ENCODE results near the gene LCN2. TPM values are rescaled to one million over a fixed set of nuclear protein-coding genes. Genes with fewer than 3 reads are reported as not detected.
"Not testable (repeated sequence)": the region's sequence is repeated elsewhere in the genome, so short reads cannot be mapped to it uniquely, and the experiment has no call there.

Gene LCN2
- polyA plus RNA-seq, 3 donors: 0.29 to 0.86 (median 0.79) TPM

DNA sequence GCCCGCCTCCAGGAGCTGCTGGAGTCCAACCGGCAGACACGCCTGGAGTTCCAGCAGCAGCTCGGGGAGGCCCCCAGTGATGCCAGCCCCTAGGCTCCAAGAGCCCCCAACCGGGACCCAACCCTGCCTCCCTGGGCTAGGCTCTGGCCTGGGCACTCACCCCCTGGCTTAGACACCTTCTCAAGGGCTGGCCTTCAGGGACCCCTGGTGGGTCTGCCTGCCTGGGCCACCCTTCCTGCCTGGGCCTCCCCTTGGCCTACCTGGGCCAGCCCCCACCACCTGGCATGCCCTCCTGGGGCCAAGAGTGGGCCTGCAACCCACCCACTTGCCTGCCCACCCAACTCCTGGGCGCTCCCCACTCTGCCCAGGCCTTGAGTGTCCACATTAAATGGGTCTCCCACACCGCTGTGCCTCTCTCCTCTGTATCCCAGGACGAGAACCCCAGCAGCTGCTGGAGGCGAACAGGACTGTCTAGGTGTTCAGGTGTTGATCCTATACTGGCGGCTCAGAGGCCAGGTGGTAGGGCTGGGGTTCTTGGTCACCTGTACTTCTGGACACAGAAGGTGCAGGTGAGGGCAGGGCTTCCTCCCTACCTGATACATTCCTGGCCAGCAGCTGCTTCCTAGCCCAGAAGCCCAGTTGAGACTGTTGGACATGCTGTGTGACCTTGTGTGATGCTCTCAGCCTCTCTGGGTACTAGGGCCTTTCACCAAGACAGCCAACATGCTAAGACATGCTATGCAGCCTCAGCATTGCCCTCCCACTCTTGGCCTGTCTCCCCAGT, 14.5 kb downstream of the LCN2 start:
- no peak for DNase-seq (ENCODE audit: low read depth in 3 of 3, low spot score in 2 of 3)

DNA sequence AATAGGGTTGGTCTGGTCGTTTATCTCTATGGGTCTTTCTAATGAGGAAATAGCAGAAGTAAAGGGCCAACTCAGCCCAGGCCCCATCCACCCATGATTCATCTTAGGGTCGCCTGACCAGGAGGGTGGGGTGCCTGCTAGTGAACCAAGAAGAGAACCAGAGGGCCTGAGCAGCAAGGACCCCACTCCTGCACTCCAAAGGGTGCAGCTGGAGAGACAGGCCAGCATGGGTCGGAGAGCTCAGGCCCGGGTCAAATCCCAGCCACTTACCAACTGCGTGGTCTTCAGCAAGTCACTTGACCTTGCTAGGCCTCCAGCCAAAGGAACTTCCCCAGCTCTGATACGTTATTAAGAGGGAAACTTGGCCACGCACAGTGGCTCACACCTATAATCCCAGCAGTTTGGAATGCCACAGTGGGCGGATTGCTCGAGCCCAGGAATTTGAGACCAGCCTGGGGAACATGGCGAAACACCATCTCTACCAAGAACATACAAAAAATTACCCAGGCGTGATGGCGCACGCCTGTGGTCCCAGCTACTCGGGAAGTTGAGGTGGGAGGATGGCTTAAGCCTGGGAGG, 15.1 kb downstream of the LCN2 start:
- no peak for DNase-seq (ENCODE audit: low read depth in 3 of 3, low spot score in 2 of 3)

DNA sequence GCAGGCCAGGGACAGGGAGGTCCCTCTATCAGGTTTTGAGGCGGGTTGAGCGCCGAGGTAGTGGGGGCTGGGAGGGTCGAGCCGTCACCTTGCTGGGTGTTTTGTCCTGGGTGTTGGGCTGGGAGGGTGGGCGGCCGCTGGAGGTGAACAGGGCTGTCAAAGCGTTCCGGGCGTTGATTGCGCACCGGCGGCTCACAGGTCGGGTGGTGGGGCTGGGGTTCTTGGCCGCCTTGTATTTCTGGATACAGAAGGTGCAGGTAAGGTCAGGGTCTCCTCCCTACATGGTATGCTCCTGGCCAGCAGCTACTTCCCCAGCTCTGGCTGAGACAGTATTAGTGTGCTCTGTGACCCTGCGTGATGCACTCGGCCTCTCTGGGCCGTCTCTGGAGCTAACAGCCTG, 16.9 kb downstream of the LCN2 start:
- DNase-seq (ENCODE audit: low read depth in 3 of 3, low spot score in 2 of 3): no peak

DNA sequence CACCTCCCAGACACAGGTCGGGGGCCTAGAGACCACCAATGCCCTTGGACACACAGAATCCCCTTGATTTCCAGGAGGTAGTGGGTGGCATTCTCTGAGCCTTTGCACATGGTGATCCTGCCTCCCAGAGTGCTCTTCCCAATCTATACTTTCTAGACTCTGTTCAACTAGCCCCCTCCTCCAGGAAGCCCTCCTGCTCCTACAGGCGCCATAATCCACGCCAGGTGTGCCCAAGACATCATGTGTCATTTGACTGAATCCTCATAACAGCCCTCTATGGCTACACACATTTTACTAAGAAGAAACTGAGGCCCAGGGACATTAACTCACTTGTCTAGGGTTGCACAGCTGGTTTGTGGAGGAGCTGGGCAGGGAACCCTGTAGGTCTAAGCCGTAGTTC, 18.0 kb downstream of the LCN2 start:
- no peak for DNase-seq (ENCODE audit: low read depth in 3 of 3, low spot score in 2 of 3)

DNA sequence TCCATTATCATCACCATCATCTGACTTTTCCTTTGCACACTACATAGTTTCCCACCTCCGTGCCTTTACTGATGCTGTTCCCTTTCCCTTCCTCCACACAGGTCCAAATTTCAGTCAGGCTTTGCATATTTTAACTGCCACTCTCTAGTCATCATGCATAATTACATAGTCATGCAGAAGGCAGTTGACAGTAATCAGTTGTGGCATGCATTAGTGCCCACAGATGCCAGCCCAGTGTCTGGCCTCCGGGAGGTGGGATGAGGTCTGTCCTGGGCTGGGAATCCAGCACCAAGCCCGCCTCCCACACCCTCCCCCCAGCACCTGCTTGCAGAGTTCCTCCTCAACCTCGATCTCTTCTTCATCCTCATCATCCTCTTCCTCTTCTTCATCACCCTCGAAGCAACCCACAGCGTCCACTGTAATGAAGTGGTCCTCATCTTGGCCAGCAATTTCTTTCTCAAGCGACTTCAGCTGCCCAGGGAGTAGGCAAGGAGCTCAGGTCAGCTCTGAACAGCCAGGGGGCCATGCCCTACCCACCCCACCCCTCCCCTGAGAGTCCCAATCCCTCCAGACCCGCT, 19.6 kb downstream of the LCN2 start:
- no peak for DNase-seq (ENCODE audit: low read depth in 3 of 3, low spot score in 2 of 3)

DNA sequence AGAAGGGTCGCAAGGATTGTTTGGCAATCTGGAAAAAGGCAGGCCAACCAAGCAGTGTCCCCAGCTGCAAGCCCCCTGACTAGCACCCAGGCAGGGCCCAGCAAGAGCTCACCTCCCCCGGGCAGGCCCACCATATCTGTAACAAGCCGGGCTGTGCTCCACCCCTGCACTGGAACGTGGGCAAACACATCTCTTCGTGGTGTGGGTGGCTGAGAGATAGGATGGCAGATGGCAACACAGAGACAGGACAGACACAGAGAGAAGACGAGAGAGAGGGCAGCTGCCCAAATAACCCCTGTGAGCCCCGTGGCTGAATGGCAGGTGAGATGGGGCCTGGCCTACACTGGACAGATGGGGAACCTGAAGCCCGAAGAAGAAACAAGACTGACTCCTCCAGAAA, 20.2 kb downstream of the LCN2 start:
- no peak for DNase-seq (ENCODE audit: low read depth in 3 of 3, low spot score in 2 of 3)

DNA sequence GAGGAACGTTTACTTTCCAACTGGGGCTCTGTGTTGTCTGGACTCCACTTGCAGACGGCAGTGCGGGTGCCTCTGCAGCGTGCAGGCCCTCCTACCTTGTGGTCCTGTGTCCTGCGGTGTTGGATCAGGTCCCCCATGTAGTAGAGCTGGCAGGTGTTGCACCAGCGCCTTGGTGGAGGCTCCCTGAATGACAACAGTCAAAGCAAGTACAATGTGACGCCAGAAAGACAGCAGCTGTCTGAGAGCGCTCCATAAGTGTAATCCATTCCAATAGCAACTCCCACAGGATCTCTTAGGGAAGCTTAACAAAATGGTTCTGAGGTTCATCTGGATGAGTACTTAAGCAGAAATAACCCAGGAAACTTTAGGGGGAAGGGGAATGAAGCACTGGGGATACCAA, 20.7 kb downstream of the LCN2 start:
- DNase-seq (ENCODE audit: low read depth in 3 of 3, low spot score in 2 of 3): no peak

DNA sequence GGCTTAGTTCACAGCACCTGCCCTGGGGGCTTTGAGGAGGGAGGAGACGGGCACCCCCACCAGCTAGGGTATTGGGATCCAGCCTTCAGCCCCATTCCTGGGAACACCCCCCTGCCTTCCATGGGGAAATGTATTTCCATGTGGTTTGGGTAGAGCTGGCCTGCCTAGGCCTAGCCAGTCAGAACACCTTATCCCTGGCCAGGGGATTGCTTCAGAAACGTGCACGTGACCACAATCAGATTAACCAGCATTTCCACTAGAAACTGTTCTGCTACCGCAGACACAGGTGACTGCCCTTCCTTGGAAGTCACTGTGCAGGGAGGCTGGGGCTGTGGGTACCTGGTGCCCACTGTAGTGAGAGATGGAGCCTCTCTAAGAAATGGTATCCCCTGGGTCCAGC, 24.8 kb downstream of the LCN2 start:
- DNase-seq (ENCODE audit: low read depth in 3 of 3, low spot score in 2 of 3): no peak

DNA sequence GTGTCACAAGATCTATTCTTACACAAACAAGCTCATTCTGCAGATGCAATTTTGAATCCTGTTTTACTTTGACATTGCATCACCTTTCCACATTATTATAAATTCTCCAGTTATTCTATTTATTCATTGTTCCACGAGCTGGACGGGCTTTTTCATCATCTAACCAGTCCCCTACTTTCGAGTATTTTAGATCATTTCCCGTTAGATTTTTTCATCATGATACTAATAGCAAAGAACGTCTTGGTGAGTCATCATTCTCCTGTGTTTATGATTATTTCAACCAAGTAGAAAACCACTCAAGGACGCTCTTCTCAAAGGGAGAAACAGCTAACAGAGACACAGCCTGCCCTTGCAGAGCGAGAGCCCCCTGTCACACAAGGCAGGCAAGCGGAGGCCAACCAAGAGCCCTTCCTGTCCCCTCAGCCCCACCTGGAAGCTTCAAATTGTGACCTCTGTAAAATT, 25.9 kb downstream of the LCN2 start:
- DNase-seq (ENCODE audit: low read depth in 3 of 3, low spot score in 2 of 3): no peak

DNA sequence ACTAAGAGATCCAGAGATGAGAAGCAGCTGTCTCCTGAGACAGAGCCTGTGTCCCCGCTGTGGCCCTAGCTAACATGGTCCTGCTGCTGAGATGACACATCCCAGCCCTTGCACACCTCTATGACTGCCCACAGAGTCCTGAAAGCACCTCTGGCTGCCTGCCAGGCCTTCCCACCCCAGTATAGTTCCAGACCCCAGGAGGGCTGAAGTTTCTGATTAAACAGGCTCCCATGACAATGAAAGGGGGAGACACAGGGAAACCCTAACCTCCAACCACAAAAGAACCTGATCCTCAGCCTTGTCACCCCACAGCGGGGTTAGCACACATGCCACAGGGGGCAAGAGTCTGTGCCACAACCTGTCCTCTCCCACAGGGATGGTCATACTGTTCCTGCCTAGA, 26.5 kb downstream of the LCN2 start:
- no peak for DNase-seq (ENCODE audit: low read depth in 3 of 3, low spot score in 2 of 3)

DNA sequence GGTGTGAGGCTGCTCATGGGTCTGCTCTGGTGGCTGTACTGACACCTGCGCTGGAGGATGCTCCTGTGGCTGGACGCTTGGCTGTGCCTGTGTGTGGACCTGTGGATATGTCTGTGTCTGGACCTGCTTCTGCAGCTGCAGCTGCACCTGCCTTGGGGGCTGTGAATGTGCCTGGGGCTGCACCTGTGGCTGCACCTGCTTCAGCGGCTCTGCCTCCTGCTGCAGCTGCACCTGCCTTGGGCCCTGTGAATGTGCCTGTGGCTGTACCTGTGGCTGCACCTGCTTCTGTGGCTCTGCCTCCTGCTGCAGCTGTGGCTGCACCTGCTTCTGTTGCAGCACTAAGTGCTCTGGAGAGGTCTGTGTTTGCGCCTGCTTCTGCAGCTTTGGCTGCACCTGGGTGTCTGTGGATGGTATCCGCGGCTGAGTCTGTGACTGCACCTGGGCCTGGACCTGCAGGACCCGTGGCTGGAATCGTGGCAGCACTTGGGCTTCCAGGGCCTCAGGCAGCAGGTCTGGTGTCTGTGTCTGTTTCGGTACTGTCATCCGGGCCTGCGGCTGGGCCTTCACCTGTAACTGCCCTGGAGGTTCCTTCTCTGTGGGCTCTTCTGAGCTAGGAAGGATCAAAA, 29.7 kb downstream of the LCN2 start:
- DNase-seq (ENCODE audit: low read depth in 3 of 3, low spot score in 2 of 3): no peak

DNA sequence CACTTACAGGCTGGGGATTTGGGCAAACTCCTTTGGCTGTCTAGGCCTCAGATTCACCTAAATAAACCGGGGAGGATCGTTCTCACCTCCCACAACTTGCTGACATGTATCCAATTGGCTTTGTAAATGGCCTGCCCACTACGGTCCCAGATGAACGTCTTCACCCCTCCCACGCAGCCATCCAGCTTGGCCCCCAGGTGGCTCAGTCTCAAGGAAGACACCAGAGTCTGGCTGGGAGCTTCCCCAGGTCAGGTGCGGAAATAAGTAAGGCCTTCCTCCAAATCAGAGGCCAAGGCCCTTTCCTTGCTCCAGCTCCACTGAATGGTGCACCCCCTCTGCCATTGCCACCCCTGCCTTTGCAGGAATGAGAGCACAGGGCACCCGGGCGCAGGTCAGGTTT, 30.7 kb downstream of the LCN2 start:
- DNase-seq (ENCODE audit: low read depth in 3 of 3, low spot score in 2 of 3): no peak

DNA sequence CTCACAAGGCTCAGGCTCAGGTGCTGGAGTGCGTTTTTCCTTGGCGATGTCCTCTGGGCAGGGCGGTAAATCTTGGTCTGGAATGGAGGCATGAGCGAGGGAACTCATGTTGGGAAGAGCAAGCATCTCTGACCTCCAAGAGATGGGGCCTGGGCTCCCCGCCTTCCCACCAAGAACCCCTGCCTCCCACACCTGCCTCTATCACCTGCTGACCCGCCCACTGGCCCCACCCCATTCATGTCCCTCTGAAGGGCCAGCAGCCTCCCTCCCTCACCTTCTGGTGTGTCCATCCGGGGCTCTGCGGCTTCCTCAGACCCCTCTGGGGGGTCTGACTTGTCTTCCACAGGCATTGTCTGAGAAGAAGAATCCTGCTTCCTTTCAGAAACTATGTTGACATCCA, 31.2 kb downstream of the LCN2 start:
- DNase-seq (ENCODE audit: low read depth in 3 of 3, low spot score in 2 of 3): no peak

DNA sequence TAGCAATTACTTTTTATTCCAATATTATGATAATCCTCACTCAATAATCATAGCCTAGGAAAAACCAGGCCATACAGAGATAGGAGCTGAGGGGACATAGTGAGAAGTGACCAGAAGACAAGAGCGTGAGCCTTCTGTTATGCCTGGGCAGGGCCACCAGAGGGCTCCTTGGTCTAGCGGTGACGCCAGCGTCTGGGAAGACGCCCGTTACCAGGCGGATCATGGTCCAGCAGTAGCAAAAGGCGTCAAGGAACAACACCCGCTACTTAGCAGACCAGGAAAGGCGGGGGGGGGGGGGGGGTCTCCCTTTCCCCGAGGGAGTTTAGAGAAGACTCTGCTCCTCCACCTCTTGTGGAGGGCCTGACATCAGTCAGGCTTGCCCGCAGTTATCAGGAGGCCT, 32.2 kb downstream of the LCN2 start:
- not testable (repeated sequence) for DNase-seq (ENCODE audit: low read depth in 3 of 3, low spot score in 2 of 3)

DNA sequence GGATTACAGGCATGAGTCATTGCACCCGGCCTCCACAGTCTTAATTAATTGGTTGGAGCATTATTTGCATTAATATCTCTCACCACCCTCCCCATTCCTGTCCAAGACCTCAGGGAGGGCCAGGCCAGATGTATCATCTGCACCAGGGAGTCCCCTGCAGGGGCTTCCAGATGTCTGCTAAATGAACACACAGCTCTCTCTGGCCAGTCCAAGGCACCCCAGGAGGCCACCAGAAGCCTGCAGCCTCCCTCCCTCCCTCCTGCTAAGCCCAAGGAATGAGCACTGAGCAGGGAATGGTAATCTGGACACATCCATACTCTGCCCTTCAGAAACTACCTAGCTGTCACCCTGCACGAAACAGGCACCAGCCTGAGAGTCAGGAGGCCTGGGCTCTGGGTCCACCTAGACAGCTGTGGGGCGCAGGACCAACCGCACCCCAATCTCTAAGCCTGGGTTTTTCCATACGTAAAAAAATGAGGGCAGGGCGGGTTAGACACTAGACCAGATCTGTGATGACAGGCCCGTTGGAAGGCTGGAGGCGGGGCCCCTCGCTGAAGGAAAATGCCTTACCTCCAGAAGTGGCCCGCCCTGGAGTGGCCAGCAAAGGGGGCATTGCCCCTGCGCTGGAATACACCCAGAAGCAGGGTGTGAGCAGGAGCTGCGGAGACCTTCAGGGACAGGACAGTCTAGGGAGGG, 33.8 kb downstream of the LCN2 start:
- DNase-seq (ENCODE audit: low read depth in 3 of 3, low spot score in 2 of 3): no peak

DNA sequence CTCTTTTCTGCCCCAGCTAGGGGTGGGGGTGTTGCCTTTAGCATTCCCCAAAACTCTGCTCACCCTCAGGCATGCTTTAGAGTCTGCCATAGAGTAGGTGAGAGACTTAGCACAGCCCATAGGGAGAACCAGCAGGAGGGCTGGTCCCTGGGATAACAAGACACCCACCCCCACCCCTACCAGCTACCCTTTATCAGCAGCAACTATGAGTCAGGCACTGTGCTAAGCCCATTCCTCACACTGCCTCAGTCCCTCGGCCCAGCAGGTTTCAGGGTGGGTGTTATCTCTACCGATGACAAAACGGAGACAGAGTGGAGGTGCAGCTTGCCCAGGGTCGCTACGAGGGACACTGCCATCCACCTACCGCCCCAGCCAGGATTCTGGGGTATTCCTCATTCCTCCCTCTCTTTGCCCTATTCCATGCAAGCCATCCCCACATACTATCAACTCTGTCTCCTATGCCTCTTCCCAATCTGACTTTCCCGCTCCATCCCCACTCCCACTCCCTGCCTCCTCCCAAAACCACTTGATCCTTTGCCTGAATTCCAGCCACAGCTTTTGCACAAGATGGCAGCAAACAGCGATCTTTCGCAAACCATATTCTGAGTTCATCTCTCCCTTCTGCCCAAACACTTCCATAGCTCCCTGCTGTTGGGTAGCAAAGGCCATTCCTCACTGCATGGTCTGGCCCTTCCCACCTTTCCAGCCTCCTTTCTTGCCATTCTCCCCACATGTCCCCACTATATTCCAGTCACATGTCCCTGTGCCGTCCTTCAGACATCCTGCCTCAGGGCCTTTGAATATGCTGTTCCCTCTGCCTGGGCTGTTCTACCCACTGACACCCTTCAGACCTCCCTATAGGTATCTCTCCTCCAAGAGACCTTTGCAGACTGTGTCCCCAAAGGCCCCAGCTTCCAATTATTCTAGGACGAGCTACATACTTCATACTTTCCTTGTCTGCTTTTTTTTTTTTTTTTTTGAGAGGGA, 37.0 kb downstream of the LCN2 start:
- no peak for DNase-seq (ENCODE audit: low read depth in 3 of 3, low spot score in 2 of 3)

DNA sequence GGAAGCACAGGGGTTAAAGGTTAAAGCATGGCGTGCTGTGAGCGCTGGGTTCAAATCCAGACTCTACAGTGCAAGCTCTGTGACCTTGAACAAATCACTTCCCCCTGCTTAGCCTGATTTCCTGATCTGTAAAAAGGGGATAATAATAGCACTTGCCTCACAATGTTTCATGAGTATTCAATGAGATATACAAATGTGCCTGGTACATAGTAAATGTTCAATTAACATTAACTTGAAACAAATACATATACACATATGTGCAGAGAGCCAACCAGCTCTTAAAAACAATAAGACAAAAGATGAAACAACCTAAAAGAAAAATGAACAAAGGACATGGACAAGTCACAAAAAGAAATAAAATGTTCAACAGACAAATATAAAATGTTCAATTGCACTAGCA, 38.1 kb downstream of the LCN2 start:
- no peak for DNase-seq (ENCODE audit: low read depth in 3 of 3, low spot score in 2 of 3)

DNA sequence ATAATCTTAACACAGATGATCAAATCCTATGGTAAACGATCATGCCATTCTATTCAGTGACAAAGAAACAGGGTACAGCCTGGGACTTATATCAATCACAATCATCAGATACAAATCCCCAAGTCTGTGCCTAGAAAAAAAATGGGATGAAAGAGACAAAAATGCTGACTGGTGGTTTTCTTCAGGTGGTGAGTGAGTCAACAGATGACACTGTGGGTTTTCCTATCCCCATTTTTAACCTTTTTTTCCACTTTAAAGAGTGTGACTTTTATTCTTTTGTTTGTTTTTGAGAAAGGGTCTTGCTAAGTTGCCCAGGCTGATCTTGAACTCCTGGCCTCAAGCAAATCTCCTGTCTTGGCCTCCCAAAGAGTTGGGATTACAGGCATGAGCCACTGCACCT, 39.0 kb downstream of the LCN2 start:
- DNase-seq (ENCODE audit: low read depth in 3 of 3, low spot score in 2 of 3): no peak

DNA sequence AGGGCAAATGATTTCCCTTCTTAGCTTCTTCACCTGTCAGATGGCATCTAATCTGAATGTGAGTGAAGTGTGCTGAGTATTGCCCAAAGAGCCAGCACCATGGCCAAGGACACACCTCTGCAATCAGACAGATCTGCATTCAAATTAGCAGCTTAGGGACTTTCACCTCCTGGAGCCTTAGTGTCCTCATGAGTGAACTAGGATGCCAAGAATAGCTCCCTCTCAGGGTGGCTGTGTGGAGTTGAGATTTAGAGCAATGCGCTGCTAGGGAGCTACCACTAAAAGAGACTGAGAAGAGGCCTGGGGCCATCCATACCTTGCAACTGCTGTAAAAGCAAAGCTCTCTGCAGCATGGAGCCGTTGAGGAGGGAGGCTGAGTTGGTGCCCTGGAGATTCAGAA, 40.8 kb downstream of the LCN2 start:
- no peak for DNase-seq (ENCODE audit: low read depth in 3 of 3, low spot score in 2 of 3)

All from right renal cortex interstitium (tissue), 3 donors.